NCI-H748 (cell line): ENCODE data around the gene RPAIN.

Experiments used
- DNase-seq: peaks from one replicate; lab custom pipeline; 2025; ENCODE audit not compliant: unreplicated experiment; lab: John Stamatoyannopoulos, UW

RPAIN gene

DNA sequence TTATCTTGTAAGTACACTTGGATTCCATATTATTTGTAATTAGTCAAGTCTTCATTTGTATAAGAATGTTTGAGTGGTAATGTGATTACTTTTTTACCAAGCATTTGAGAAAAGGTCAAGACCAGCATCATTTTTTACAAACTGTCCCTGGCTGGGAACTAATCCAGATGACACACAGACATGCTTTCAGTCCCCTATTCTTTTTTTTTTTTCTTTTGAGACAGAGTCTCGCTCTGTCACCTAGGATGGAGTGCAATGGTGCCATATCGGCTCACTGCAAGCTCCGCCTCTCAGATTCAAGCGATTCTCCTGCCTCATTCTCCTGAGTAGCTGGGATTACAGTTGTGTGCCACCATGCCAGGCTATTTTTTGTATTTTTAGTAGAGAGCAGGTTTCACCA lies 61.5 kb downstream of the RPAIN start:
- DNase-seq = no peak
